Ascending aorta (tissue), 2 donors: Measurements from ENCODE around the gene ARL5A. TPM values are rescaled to one million over a fixed set of nuclear protein-coding genes. Genes with fewer than 3 reads are reported as not detected.
"Not testable (repeated sequence)": the region's sequence is repeated elsewhere in the genome, so short reads cannot be mapped to it uniquely, and the experiment has no call there.

ENCODE experiments used
- DNase-seq, 2 donors: peaks; one replicate each; pipeline ENCODE4 v3.0.0-alpha.2; 2019; ENCODE audit warnings: low spot score in 2 of 2
- H3K27ac ChIP-seq, 2 donors: fragments of 200-600 bp; sonication (generic); one replicate each; pipeline ENCODE4 v1.5.1; 2016 to 2017; ENCODE audit warnings: mild to moderate bottlenecking in 1 of 2
- H3K27me3 ChIP-seq: fragments of 200-600 bp; sonication (generic); one replicate; pipeline ENCODE4 v1.5.1; 2017
- H3K36me3 ChIP-seq, 2 donors: fragments of 200-600 bp; sonication (generic); one replicate each; pipeline ENCODE4 v1.5.1; 2016
- H3K4me1 ChIP-seq, 2 donors: fragments of 200-600 bp; sonication (generic); one replicate each; pipeline ENCODE4 v1.5.1; 2016 to 2017; ENCODE audit warnings: mild to moderate bottlenecking in 1 of 2
- H3K4me3 ChIP-seq, 2 donors: fragments of 200-600 bp; sonication (generic); one replicate each; pipeline ENCODE4 v1.5.1; 2016 to 2017; ENCODE audit warnings: mild to moderate bottlenecking in 1 of 2
- H3K9me3 ChIP-seq, 2 donors: fragments of 200-600 bp; sonication (generic); one replicate each; pipeline ENCODE4 v1.5.1; 2016
- CTCF ChIP-seq, 3 experiments: fragments of 200-600 bp in 2 of 3; fragments of 450-650 bp in 1 of 3; sonication (generic) in 2 of 3; IDR thresholded peaks; one replicate each; pipeline ENCODE4 v1.5.1; 2016 to 2019; ENCODE audit warnings: antibody characterized with exemption in 3 of 3, mild to moderate bottlenecking in 1 of 3, moderate library complexity in 1 of 3
- intact Hi-C: fragments of 100-400 bp; cut with DNase I; formaldehyde crosslinking; loops from one replicate; pipeline ENCODE4 v1.15.1; 2023
- total RNA-seq: library from RNA; depleted of rRNA; stranded (reverse); fragments of >200 nt; gene quantifications from one replicate; pipeline ENCODE4 v1.1.0, GENCODE V29; 2016

ARL5A gene
- 15.8 TPM for total RNA-seq

- Histone ChIP-seq H3K4me3 (peak within 1 kb of the TSS; percentile 96), H3K27ac (peak within 1 kb of the TSS; percentile 89 to 96), H3K36me3 (no peaks in the 10 kb centered on the region), H3K9me3 (no peaks in the 10 kb centered on the region), H3K27me3 (no peaks in the 10 kb centered on the region), H3K4me1 (peaks cover 0 to 13% of the 10 kb centered on the region in 2 donors)
- DNase-seq: peak; percentile 79 to 98
- no peak for TF ChIP-seq CTCF (IDR thresholded peaks at IDR 0.05)
- intact Hi-C loops: loop anchor here (1.0 to 10.0 kb wide), 5 partner anchors 51 to 346 kb away; partner anchors contain the start of gene STAM2
These were observed at the start of gene ARL5A for GRCh38 chr2:151828143-151828889. TSS of gene ARL5A (minus strand) at chr2:151828421. CDS start at chr2:151828176, 245 bp downstream.

- peaks cover 0 to 33% of the 10 kb centered on the region in 2 donors for H3K4me1 ChIP-seq
- not testable (repeated sequence) for H3K27ac ChIP-seq
These were observed 47.4 kb upstream of the ARL5A start for GRCh38 chr2:151875631-151876030.

GRCh38 chr2:151872463-151872862, 44.2 kb upstream of the ARL5A start:
- H3K4me1 ChIP-seq: peaks cover 0 to 22% of the 10 kb centered on the region in 2 donors
- peak overlapping the region; percentile 60 to 61 for H3K27ac ChIP-seq
- no peaks in the 10 kb centered on the region for H3K27me3 ChIP-seq
- no peaks in the 10 kb centered on the region for H3K36me3 ChIP-seq
- no peak for TF ChIP-seq CTCF (IDR thresholded peaks at IDR 0.05)
- no peaks in the 10 kb centered on the region for H3K9me3 ChIP-seq
- H3K4me3 ChIP-seq: no peak overlapping the region
- intact Hi-C loops: no loop called here
- no peak for DNase-seq

More at GRCh38 chr2:151875631-151876030, 47.4 kb upstream of the ARL5A start:
- H3K36me3 ChIP-seq, H3K4me3 ChIP-seq, H3K27me3 ChIP-seq, DNase-seq, intact Hi-C loops, H3K9me3 ChIP-seq: not testable (repeated sequence)

GRCh38 chr2:151869291-151869690, 41.1 kb upstream of the ARL5A start:
- intact Hi-C loops: no loop called here
- TF ChIP-seq CTCF (IDR thresholded peaks at IDR 0.05): no peak
- no peak overlapping the region for H3K27ac ChIP-seq

GRCh38 chr2:151862700-151863099, 34.5 kb upstream of the ARL5A start:
- intact Hi-C loops: no loop called here
- no peak overlapping the region for H3K4me3 ChIP-seq
- H3K4me1 ChIP-seq: no peaks in the 10 kb centered on the region
- no peak for DNase-seq
- H3K27ac ChIP-seq: no peak overlapping the region
- no peak for TF ChIP-seq CTCF (IDR thresholded peaks at IDR 0.05)
- H3K9me3 ChIP-seq: no peaks in the 10 kb centered on the region
- H3K36me3 ChIP-seq: no peaks in the 10 kb centered on the region
- no peaks in the 10 kb centered on the region for H3K27me3 ChIP-seq

More at GRCh38 chr2:151869291-151869690, 41.1 kb upstream of the ARL5A start:
- no peak for DNase-seq
- no peaks in the 10 kb centered on the region for H3K9me3 ChIP-seq
- H3K27me3 ChIP-seq: no peaks in the 10 kb centered on the region
- H3K36me3 ChIP-seq: no peaks in the 10 kb centered on the region
- peaks cover 0 to 13% of the 10 kb centered on the region in 2 donors for H3K4me1 ChIP-seq
- H3K4me3 ChIP-seq: no peak overlapping the region

GRCh38 chr2:151861174-151861573, 33.0 kb upstream of the ARL5A start:
- no peaks in the 10 kb centered on the region for H3K4me1 ChIP-seq
- H3K9me3 ChIP-seq: no peaks in the 10 kb centered on the region
- no peak for TF ChIP-seq CTCF (IDR thresholded peaks at IDR 0.05)
- H3K4me3 ChIP-seq: no peak overlapping the region
- no peak for DNase-seq
- no peaks in the 10 kb centered on the region for H3K27me3 ChIP-seq
- H3K36me3 ChIP-seq: no peaks in the 10 kb centered on the region
- intact Hi-C loops: no loop called here
- H3K27ac ChIP-seq: no peak overlapping the region
